GM18867 (cell line): ENCODE data around the gene AVPR1B.
"Not testable (repeated sequence)": the region's sequence is repeated elsewhere in the genome, so short reads cannot be mapped to it uniquely, and the experiment has no call there.

Experiments
- ATAC-seq: cut with Tn5 transposase; IDR thresholded peaks from one replicate; pipeline ENCODE4 v1.9.1; 2021; ENCODE audit warnings: mild to moderate bottlenecking, moderate library complexity; ENCODE audit not compliant: unreplicated experiment

AVPR1B gene

DNA sequence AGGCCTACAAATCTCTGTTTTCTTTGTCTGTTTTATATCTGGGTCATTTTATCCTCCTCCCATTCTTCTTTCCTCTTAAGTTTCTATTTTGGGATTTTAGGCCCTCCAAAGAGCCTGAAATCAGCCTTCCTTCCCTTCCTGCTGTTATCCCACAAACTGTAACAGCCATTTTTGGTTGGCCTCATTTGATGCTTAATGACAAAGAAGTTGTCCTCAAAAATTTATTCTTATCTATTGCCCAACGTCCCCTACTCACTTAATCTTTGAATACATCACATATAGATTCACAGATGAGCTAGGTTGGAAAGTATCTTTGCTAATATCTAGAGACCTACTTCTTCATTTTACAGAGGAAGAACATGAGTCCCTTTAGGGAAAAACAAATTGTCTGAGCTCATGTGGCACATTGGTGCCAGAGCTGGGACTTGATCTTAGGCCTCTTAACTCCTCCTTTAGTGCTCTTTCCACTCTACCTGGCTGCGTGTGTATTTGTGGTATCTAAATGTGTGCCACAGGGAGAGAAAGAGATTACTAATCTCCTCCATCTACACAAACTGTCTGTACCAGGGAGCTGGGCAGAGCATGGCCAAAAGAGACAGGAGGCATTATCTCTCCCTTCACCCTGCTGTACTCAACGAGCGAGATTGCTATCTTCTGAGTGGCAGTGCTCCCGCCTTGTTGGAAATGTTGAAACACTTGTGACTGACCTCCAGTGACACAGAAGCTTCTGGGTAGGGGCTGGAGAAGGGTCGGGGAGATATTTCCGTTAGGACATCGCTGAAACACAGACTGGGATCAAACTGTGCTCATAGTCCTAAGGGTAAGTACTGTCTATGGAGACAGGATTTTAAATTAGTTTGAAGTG lies 34.1 kb downstream of the AVPR1B start:
- no peak for ATAC-seq

DNA sequence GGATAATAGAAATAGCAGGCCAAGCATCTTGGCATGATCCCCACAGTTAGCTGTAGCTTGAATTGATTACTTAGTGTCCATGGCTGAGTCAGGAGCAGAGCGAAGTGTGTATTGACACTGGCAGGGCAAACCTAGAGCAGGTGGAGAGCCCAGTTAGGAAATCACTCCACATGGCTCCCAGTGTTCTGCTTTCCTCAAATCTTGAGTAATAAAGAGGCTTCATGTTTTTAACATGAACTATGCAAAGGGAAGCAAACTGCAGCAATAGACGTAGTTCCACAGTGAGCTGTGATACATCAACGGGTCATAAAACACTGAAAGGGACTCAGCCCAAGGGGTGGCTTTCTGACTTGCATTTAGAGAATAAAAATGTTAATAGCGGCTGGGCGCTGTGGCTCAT lies 35.3 kb downstream of the AVPR1B start:
- ATAC-seq = no peak

DNA sequence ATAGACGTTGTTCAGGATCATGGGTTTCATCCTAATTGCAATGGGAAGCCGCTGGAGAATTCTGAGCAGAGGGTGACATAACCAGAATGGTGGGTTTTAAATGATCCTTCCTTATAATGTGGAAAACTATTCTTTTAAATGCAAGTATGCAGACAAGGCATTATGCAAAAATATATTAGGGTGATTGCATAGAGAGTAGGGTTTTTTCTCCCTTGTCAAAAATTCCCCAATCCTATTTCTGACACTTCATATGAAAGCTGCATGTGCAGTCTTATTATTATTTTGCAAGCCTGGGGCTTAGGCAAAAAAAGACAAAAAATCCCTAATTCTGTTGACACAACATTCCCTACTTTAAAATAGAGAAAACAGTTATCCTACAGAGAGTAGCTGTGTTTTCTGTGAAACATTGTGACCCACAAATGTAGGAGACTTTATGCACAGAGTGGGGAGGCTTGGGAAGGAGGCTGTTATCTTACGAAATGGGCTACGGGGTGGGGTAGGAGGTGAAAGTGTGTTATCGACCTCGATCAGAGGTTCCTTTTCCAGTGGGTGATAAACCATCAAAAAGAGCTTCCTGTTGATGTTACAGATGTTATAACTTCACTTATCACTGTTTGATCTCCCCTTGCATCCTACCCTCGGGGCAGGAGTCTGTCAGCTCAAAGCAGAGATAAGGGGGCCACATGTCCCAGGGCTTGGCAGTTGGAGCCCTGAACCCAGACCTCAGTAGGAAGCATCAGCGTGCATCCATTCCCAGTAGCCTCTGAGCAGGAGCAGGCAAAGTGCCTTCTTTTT lies 37.0 kb downstream of the AVPR1B start:
- ATAC-seq = no peak

DNA sequence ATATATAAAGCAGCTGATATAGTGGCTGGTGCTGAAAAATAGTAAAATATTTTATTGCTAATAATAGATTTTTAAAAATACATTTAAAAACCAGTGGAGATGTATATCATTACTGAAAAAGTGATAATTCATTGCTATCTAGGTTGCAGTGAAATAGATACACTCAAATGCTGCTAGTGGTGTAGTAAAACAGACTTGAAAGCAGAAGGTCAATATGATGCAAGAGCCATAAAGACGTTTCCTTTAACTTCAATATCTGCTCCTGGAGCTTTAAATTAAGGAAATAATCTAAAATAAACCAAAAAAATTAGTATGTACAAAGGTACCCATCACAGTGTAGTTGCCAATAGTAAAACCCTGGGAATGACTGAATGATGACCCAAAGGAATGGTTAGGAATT lies 38.1 kb downstream of the AVPR1B start:
- no peak for ATAC-seq

DNA sequence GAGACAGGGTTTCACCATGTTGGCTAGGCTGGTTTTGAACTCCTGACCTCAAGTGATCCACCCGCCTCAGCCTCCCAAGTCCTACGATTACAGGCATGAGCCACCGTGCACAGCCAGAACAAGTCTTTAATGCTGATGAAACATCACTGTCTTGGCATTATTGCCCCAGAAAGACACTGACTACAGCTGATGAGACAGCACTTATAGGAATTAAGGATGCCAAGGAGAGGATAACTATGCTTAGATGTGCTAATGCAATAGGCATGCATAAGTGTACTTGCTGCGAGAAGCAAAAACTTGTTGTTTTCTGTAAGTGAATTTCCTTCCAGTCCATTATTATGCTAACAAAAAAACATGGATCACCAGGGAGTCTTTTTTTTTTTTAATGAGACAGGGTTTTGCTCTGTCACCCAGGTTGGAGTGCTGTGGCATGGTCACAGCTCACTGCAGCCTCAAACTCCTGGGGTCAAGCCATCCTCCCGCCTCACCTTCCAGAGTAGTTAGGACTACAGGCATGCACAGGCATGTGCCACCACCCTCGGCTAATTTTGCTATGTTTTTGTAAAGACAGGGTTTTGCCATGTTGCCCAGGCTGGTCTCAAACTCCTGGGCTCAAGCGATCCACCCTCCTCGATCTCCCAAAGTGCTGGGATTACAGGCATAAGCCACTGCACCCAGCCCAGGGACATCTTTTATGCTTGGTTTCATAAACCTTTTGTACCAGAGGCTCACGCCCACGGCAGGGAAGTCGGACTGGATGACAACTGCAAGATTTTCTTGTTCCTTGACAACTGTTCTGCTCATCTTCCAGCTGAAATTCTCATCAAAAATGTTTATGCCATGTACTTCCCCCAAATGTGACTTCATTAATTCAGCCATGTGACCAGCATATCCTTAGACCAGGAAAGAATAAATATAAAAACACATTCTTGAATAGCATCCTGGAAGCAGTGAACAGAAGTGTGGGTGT lies 41.1 kb downstream of the AVPR1B start:
- ATAC-seq = no peak

DNA sequence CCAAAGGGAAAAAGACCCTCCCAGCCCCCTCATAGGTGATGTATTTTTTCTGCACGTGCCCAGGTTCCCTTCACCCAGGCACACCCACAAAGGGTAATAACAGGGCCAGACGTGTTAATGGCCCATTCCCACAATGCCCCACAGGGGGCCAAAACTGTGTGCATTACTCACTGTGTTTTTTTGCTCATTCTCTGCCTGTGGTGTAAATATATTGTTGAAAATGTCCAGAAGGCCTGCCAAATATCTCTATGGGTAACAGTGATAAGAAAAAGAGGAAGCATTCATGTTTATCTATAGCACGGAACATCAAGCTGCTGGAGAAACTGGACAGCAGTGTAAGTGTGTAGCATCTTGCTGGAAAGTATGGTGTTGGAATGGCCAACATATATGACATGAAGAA lies 42.3 kb downstream of the AVPR1B start:
- ATAC-seq = no peak

DNA sequence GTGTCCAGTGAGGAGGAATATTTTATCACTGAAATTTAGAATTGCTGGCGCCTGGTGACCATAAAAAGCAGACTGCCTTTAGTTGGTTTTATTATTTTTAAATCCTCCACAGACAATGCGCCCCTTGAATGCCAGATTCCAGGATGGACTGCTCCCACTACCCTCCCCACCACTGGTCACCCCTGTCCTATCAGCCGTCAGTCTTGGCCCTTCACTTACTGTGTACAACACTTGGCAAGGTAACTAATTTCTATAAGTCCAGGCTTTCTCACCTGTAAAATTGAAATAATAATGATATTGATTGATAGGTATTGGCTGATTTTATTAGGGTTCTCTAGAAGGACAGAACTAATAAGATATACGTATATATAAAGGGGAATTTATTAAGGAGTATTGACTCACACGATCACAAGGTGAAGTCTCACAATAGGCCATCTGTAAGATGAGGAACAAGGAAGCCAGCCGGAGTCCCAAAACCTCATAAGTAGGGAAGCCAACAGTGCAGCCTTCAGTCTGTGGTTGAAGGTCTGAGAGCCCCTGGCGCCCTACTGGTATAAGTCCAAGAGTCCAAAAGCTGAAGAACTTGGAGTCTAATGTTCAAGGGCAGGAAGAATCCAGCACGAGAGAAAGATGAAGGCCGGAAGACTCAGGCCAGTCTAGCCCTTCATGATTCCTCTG lies 46.4 kb downstream of the AVPR1B start:
- no peak for ATAC-seq

DNA sequence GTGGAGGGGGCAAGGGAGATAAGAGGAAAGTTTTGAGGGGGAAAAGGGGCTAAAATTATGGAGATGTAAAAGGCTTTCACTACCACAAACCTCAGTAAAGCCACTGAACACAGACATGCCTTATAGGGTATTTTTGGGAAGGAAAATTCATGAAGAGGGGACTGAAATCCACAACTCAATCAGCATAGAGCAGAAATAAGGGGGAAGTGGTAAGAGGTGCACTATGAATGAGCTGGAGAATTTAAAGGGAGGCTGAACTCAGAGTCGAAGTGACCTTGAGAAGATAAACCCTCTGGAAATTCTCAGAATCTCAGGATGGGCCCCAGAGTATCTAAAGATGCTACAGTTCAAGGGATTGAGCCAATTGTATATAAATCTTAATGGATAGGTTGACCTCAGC lies 48.9 kb downstream of the AVPR1B start:
- ATAC-seq = no peak

DNA sequence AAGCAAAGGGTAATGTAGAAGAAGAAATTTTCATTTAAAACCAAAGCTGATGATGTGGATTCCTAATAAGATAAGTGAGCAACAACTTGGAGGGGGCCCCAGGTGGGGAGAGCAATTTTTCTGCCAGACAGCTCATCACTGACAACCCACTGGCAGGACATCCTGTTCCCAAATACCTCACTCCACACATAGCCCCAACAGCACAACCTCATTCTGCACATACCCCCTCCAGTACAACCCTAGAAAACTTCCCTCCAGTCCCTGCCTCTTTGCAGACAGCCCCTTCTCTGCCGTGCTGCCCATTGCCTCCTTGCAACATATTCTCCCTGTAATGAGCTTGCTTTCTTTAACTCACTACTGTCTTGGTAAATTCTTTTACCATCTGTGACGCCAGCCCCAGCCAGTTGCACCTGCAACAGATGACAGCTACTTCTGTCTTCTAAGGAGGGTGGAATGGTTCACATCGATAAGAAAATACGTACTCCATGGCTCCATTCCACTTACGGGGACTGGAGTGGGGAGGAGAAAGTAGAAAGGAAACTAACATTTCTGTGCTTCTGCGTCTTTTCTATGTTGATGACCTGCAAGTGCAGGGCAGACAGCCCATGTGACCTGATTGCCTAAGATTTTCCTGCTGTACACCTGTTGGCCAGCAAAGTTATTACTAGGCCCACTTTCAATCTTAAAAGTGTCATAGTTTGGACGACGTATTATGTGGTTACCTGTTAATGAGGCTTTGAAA lies 49.5 kb downstream of the AVPR1B start:
- ATAC-seq = no peak

DNA sequence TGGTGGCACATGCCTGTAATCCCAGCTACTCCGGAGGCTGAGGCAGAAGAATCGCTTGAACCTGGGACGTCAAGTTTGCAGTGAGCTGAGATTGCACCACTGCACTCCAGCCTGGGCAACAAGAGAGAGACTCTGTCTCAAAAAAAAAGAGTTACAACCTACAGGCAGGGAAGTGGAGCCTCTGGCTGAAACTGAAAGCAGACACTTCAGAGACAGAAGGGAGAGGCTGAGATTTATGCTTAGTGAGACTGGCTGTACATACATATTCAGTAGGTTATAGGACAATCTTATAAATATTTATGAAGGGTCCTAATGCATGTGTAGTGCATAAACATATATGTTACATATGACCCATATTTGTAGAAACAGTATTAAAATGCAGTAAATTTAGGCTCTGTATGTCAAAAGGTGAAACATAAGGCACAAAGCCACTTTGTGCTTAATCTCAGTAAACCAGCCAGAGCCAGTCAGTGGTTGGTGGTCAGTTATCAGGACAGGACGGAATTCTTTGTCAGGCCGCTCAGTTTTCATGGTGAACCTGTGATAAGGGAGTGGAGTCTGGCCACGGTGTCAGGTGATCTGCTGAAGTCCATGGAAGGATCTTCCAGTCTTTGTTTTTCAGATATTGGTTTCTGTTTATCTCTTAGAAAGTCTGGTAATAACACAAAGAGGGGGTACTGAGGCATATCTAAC lies 50.6 kb downstream of the AVPR1B start:
- ATAC-seq = peak; percentile 94

DNA sequence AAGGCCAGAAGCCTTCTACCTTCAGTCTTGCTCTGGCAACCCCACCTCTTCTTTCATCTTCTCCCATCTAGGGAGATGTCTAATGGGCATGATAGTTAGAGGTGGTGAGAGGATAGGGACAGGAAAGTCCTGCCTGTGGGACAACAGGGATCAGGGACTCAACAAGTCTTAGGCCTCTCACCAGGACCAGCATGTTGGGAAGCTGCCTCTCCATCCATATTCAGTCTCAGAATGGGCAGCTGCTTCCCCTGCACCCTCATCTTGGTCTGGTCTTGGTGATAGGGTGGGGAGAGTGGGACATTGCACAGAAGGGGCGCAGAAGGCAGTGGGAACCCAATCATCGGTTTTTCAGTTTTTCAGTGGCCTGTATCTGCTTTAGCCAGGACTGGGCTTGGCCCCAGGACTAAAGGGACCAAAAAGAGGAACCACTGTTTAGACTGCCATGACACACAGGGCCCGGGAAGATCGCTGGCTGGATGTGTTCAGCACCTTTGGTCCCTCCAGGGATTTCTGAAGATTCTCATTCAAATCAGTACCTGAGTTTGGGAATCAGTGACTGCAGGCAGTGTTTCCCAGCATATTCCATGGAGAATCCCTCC lies 51.5 kb downstream of the AVPR1B start:
- ATAC-seq = no peak

DNA sequence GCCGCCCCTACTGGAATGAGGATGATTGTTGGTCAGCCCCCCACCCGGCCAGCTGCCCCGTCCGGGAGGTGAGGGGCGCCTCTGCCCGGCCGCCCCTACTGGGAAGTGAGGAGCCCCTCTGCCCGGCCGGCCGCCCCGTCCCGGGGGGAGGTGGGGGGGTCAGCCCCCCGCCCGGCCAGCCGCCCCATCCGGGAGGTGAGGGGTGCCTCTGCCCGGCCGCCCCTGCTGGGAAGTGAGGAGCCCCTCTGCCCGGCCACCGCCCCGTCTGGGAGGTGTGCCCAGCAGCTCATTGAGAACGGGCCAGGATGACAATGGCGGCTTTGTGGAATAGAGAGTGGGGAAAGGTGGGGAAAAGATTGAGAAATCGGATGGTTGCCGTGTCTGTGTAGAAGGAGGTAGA lies 52.7 kb downstream of the AVPR1B start:
- not testable (repeated sequence) for ATAC-seq

DNA sequence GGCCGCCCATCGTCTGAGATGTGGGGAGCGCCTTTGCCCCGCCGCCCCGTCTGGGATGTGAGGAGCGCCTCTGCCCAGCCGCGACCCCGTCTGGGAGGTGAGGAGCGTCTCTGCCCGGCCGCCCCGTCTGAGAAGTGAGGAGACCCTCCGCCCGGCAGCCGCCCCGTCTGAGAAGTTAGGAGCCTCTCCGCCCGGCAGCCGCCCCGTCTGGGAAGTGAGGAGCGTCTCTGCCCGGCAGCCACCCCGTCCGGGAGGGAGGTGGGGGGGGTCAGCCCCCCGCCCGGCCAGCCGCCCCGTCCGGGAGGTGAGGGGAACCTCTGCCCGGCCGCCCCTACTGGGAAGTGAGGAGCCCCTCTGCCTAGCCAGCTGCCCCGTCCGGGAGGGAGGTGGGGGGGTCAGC lies 53.2 kb downstream of the AVPR1B start:
- ATAC-seq = not testable (repeated sequence)

DNA sequence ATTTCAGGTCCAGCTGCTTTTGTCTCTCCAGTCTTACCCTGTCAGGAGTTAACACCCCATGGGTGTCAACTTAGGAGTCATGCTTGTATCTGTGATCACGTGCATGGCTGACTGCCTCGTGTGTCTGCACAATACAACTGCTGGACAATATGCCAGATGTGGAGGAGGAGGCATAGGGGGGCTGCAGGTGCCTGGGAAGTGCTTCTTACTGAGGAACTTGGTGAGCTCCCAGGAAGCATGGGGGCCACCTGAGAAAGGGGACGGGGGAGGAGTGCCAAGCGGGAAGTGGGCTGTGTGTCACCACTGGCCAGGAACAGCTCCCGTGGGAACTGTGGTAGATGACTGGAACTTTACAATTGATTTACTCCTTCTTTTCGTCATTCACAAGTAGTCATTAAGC lies 54.7 kb downstream of the AVPR1B start:
- ATAC-seq = no peak

DNA sequence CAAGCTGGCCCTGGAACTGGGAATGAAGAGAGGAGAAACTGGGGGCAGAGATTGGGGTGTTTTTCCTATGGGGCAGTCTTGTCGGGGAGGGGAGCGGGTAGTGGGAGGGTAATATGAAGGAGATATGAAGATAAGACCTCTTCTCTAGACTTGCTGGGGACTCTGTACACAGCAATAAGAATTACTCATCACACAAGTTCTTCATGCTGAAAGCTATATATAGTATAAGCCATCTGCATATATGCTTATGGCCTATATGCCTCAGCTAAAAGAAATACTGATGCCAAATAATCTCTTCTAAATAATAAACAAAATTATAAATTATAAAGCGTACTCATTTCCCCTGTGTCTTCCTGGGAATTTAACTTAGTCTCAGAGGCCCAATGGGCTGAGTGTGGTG lies 56.3 kb downstream of the AVPR1B start:
- no peak for ATAC-seq
